ENCODE measurements around the gene NEURL1. TPM values are rescaled to one million over a fixed set of nuclear protein-coding genes. Genes with fewer than 3 reads are reported as not detected.

The NEURL1 gene
- total and polyA plus RNA-seq, 12 donors, result 0.05 to 1.0 (median 0.17) TPM; not detected in 3

DNA sequence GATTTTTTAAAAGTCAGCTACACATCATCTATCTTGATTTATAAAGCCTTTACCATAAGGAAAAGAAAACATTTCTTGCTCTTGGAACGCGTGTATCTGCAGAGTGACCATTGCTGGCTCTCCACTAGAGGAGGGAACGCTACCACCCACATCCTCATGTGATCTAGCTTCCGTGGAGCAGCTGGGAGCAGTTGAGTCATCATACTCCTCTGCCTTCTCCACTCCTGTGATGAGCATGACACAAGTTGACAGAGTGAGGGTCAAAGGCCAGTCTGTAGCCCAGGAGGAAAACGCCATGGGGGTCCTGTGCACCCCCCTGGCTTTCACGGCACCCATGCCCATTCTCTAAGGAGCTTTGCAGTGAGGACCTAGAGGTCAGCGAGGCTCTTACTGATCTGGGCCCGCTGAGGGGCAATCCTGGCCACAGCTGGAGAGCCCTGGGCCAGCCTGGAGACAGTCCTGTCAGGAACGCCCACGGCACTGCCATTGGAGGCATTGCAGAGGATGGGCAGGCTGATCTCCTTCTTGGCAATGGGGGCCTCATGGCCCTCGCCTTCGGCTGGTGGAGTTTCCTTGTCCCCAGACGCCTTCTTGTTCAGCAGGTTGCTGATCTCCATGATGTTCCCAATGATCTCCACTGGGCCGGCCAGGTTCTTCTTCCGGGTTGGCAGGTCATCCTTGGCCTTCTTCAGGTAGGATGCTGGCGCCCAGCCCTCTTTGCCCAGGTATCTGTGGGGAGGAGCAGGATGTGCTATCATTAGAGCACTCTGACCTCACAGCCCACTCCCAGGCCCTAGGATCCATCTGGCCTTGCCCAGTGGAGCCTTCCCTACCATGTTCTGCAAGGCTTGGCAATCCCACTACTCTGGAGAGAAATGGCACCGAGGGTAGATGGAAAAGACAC, 119.2 kb downstream of the NEURL1 start:
- TF ChIP-seq, protein P1, sequence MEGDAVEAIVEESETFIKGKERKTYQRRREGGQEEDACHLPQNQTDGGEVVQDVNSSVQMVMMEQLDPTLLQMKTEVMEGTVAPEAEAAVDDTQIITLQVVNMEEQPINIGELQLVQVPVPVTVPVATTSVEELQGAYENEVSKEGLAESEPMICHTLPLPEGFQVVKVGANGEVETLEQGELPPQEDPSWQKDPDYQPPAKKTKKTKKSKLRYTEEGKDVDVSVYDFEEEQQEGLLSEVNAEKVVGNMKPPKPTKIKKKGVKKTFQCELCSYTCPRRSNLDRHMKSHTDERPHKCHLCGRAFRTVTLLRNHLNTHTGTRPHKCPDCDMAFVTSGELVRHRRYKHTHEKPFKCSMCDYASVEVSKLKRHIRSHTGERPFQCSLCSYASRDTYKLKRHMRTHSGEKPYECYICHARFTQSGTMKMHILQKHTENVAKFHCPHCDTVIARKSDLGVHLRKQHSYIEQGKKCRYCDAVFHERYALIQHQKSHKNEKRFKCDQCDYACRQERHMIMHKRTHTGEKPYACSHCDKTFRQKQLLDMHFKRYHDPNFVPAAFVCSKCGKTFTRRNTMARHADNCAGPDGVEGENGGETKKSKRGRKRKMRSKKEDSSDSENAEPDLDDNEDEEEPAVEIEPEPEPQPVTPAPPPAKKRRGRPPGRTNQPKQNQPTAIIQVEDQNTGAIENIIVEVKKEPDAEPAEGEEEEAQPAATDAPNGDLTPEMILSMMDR (IDR thresholded peaks at IDR 0.05), result no peak
- ATAC-seq (peak in 3 of 8 donors; percentile 33 to 46 (median 41)), DNase-seq (peak in 1 of 2 donors; percentile 14)
- Histone ChIP-seq H3K36me3 (peaks cover 0 to 69% (median 23%) of the 10 kb centered on the region in 9 donors), H3K4me3 (no peak overlapping the region), H3K9me3 (no peaks in the 10 kb centered on the region), H3K27ac (peak overlapping the region in 1 of 10 donors; percentile 3), H3K4me1 (peaks cover 18 to 75% (median 46%) of the 10 kb centered on the region in 9 donors), H3K27me3 (no peaks in the 10 kb centered on the region)
- intact Hi-C loops (cut with DNase I), result loop anchor here in 6 of 10 donors (5.0 to 10.0 kb wide), 4 partner anchors 40 to 242 kb away; partner anchors contain the start of gene SH3PXD2A (in 1 of the 6)
- WGBS, 2 donors, result 88 to 92% methylated on average over 17 of the region's 17 CpGs

DNA sequence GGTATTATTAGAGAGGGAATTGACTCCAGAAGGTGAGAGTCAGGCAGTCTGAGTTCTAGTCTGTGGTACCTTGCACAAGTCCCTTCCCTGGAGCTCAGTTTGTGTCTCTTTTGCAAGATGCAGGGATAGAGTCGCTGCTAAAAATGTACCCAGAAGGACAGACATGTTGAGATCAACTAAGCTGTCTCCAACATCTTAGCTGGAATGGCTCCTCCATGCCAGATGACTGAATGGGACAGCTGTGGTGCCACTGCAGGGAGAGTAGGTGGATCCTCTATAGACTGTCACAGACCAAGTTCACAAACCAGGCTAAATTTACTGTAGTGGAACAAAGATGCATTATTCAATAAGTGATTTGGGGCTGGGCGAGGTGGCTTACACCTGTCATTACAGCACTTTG, 120.1 kb downstream of the NEURL1 start:
- Histone ChIP-seq H3K9me3 (no peaks in the 10 kb centered on the region), H3K4me1 (peaks cover 25 to 84% (median 55%) of the 10 kb centered on the region in 9 donors), H3K4me3 (no peak overlapping the region), H3K27me3 (no peaks in the 10 kb centered on the region), H3K27ac (peak overlapping the region in 1 of 10 donors; percentile 89), H3K36me3 (peaks cover 0 to 73% (median 23%) of the 10 kb centered on the region in 9 donors)
- intact Hi-C loops (cut with DNase I), result loop anchor here in 6 of 10 donors (5.0 to 10.0 kb wide), 4 partner anchors 39 to 241 kb away; partner anchors contain the start of gene SH3PXD2A (in 1 of the 6)
- DNase-seq (peak in 1 of 2 donors; percentile 0), ATAC-seq (no peak)
- TF ChIP-seq, protein P1 (IDR thresholded peaks at IDR 0.05), result no peak
- 96 to 97% methylated on average over 2 of the region's 2 CpGs for WGBS, 2 donors

DNA sequence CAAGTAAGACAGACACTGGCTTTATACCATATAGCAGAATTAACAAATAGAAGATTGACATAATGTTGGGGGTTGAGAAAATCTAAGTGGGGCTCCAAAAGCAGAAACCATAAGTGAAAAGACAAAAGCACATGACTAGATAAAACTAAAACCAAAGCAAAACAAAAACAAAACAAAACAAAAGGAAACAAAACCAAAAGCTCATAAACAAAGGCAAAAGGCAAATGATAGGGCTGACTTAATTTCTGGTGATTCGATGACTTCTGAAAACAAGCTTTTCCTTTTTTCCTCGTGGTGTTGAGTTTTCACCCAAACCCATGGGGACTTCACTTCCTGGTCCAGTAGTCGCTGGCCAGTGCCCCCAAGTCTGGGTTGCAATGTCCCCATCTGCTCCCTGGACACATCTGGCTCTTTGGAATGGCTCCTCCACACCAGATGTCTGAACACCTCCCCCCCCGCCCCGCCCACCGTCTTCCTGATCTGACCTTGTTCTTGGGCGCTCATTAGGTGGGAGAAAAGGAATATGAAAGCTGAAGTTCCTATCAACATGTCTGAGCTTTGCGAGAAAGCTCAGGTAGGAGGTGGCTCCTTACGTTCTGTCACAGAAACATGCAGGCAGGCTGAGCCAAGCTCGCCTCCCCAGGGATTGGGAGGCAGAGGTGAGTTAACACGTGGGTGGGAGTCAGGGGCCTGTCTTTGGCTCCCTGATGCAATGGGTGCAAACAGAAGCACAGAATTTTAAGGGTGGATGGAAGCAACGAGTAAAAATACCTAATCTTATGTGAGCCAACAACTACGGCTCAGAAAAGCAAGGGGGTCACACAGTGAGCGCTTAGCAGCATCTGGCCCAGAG, 121.0 kb downstream of the NEURL1 start:
- TF ChIP-seq, protein P1 (IDR thresholded peaks at IDR 0.05), result no peak
- H3K9me3 ChIP-seq, result no peaks in the 10 kb centered on the region
- peaks cover 32 to 94% (median 64%) of the 10 kb centered on the region in 9 donors for H3K4me1 ChIP-seq
- peak overlapping the region in 1 of 10 donors; percentile 15 for H3K4me3 ChIP-seq
- H3K27ac ChIP-seq, result peak overlapping the region in 9 of 10 donors; percentile 28 to 89 (median 69)
- intact Hi-C loops (cut with DNase I), result loop anchor here in 8 of 10 donors (5.0 to 10.0 kb wide), 5 partner anchors 38 to 240 kb away; partner anchors contain the start of gene SH3PXD2A (in 1 of the 8)
- DNase-seq (peak; percentile 29 to 41), ATAC-seq (peak in 1 of 8 donors; percentile 24)
- H3K36me3 ChIP-seq, result peaks cover 0 to 64% (median 23%) of the 10 kb centered on the region in 9 donors
- H3K27me3 ChIP-seq, result no peaks in the 10 kb centered on the region
- 54 to 56% methylated on average over 14 of the region's 14 CpGs for WGBS, 2 donors
